Neural cell (in vitro differentiated cells): ENCODE measurements around the gene CDC40. TPM values are rescaled to one million over a fixed set of nuclear protein-coding genes. Genes with fewer than 3 reads are reported as not detected.

Experiments
- H2AFZ ChIP-seq: fragments of 200-600, 300-800 bp; sonication (generic), shearing (Covaris generic); 2 replicates; pipeline ENCODE4 v1.6.0; 2014; ENCODE audit warnings: low read depth, mild to moderate bottlenecking, antibody characterized with exemption, low read length, moderate library complexity
- H3F3A ChIP-seq: fragments of 200-600 bp; shearing (Covaris generic); 2 replicates; pipeline ENCODE4 v1.6.1; 2016; ENCODE audit warnings: mild to moderate bottlenecking, moderate library complexity, mixed read lengths, antibody characterized with exemption, low read length; ENCODE audit not compliant: insufficient read depth, poor library complexity, severe bottlenecking
- H3K27ac ChIP-seq: fragments of 200-600, 300-800 bp; sonication (generic), shearing (Covaris generic); 2 replicates; pipeline ENCODE4 v1.5.1; 2014; ENCODE audit warnings: mild to moderate bottlenecking, low read length, moderate library complexity
- H3K27me3 ChIP-seq: fragments of 300-800, 200-600 bp; sonication (generic), shearing (Covaris generic); 2 replicates; pipeline ENCODE4 v1.6.0; 2014; ENCODE audit warnings: mild to moderate bottlenecking, low read depth, low read length, moderate library complexity; ENCODE audit not compliant: insufficient read depth
- H3K36me3 ChIP-seq: fragments of 300-800, 200-600 bp; sonication (generic), shearing (Covaris generic); 2 replicates; pipeline ENCODE4 v1.5.1; 2014; ENCODE audit warnings: mild to moderate bottlenecking, antibody characterized with exemption, low read length, moderate library complexity; ENCODE audit not compliant: insufficient read depth
- H3K4me2 ChIP-seq: fragments of 300-800, 200-600 bp; sonication (generic), shearing (Covaris generic); 2 replicates; pipeline ENCODE4 v1.6.0; 2014; ENCODE audit warnings: mild to moderate bottlenecking, low read length
- H3K4me3 ChIP-seq: fragments of 300-800, 200-600 bp; sonication (generic), shearing (Covaris generic); 2 replicates; pipeline ENCODE4 v1.5.1; 2014; ENCODE audit warnings: mild to moderate bottlenecking, low read length, moderate library complexity
- H3K79me2 ChIP-seq: fragments of 200-600 bp; shearing (Covaris generic); replicated peaks from 2 replicates; pipeline ENCODE4 v1.6.0; 2014; ENCODE audit warnings: mild to moderate bottlenecking, low read length, moderate library complexity; ENCODE audit not compliant: insufficient read depth
- H3K9ac ChIP-seq: fragments of 300-800, 200-600 bp; sonication (generic), shearing (Covaris generic); 2 replicates; pipeline ENCODE4 v1.6.1; 2016; ENCODE audit warnings: mild to moderate bottlenecking, low read length, mixed read lengths
- H3K9me2 ChIP-seq: fragments of 200-600 bp; shearing (Covaris generic); 2 replicates; pipeline ENCODE4 v1.6.1; 2016; ENCODE audit warnings: mild to moderate bottlenecking, low read length, mixed read lengths; ENCODE audit not compliant: insufficient read depth
- H3K9me3 ChIP-seq: fragments of 200-600, 300-800 bp; sonication (generic), shearing (Covaris generic); 2 replicates; pipeline ENCODE4 v1.6.1; 2016; ENCODE audit warnings: mild to moderate bottlenecking, mixed run types, low read length, moderate library complexity, mixed read lengths
- H4K20me1 ChIP-seq: fragments of 200-600 bp; shearing (Covaris generic); 2 replicates; pipeline ENCODE4 v1.6.1; 2016; ENCODE audit warnings: mild to moderate bottlenecking, mixed run types; ENCODE audit not compliant: insufficient read depth
- EP300 ChIP-seq: fragments of 450-650 bp; conservative IDR thresholded peaks from 2 replicates; pipeline ENCODE4 v1.6.1; 2014; ENCODE audit warnings: antibody characterized with exemption, mild to moderate bottlenecking, moderate library complexity; ENCODE audit not compliant: poor library complexity, severe bottlenecking
- EZH2 ChIP-seq: fragments of 200-600, 300-800 bp; shearing (Covaris generic), sonication (generic); IDR thresholded peaks from 2 replicates; pipeline ENCODE4 v1.6.1; 2014; ENCODE audit warnings: antibody characterized with exemption, low read length, borderline replicate concordance, mild to moderate bottlenecking; ENCODE audit not compliant: insufficient read depth, poor library complexity, severe bottlenecking
- MXI1 ChIP-seq: fragments of 450-650 bp; conservative IDR thresholded peaks from 2 replicates; pipeline ENCODE4 v1.6.1; 2014; ENCODE audit warnings: antibody characterized with exemption, mild to moderate bottlenecking; ENCODE audit not compliant: poor library complexity, severe bottlenecking
- POLR2AphosphoS5 ChIP-seq: IDR thresholded peaks from 2 replicates; pipeline ENCODE4 v1.6.1; 2012
- RAD21 ChIP-seq: fragments of 450-650 bp; conservative IDR thresholded peaks from 2 replicates; pipeline ENCODE4 v1.6.1; 2014; ENCODE audit warnings: antibody characterized with exemption, mild to moderate bottlenecking, moderate library complexity
- REST ChIP-seq: IDR thresholded peaks from 2 replicates; pipeline ENCODE4 v1.6.1; 2012; ENCODE audit warnings: borderline replicate concordance
- SMC3 ChIP-seq: fragments of 450-650 bp; conservative IDR thresholded peaks from 2 replicates; pipeline ENCODE4 v1.6.1; 2014; ENCODE audit warnings: antibody characterized with exemption, mild to moderate bottlenecking, moderate library complexity; ENCODE audit not compliant: poor library complexity
- TAF1 ChIP-seq: IDR thresholded peaks from 2 replicates; pipeline ENCODE4 v1.6.1; 2012; ENCODE audit warnings: low read depth
- polyA plus RNA-seq: library from polyadenylated mRNA; depleted of rRNA; stranded (reverse); fragments of >200 nt; gene quantifications from 2 replicates; pipeline ENCODE4 v1.2.3, GENCODE V29; 2014
- TF ChIP-seq, protein P1 (sequence below): fragments of 450-650 bp; IDR thresholded peaks from 2 replicates; pipeline ENCODE4 v1.5.1; 2014; ENCODE audit warnings: antibody characterized with exemption, mild to moderate bottlenecking, moderate library complexity; ENCODE audit not compliant: poor library complexity, severe bottlenecking

The CDC40 gene
- polyA plus RNA-seq, 1 donor from 2014 or later, result 22.9 TPM

DNA sequence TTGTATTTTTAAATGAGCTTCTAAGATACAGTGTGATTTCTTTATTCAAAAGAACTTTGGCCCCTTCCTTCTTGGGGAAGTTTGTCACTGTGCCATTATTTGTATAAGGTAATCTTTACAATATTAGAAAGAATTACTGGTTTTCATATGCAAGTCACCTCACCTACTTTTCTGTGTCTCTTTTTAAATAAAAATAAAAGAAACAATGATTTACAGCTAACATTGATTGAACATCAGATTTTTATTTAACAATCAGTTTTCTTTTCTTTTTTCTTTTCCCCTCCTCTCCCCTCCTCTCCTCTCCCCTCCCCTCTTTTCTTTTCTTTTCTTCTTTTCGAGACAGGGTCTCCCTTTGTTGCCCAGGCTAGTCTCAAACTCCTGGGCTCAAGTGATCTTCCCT lies 46.0 kb downstream of the CDC40 start:
- Histone ChIP-seq H3K9me3 (no peaks in the 10 kb centered on the region), H3K79me2 (no peaks in the 10 kb centered on the region), H2AFZ (no peak overlapping the region), H3F3A (no peaks in the 10 kb centered on the region), H4K20me1 (no peaks in the 10 kb centered on the region), H3K4me2 (no peak overlapping the region), H3K9me2 (no peaks in the 10 kb centered on the region), H3K36me3 (no peaks in the 10 kb centered on the region), H3K27me3 (no peaks in the 10 kb centered on the region), H3K27ac (no peak overlapping the region), H3K4me3 (no peak overlapping the region), H3K9ac (no peak overlapping the region)
- TF ChIP-seq POLR2AphosphoS5 (no peak), REST (no peak), EZH2 (no peak), SMC3 (no peak), RAD21 (no peak), TAF1 (no peak), EP300 (no peak), MXI1 (no peak)
- TF ChIP-seq, protein P1, sequence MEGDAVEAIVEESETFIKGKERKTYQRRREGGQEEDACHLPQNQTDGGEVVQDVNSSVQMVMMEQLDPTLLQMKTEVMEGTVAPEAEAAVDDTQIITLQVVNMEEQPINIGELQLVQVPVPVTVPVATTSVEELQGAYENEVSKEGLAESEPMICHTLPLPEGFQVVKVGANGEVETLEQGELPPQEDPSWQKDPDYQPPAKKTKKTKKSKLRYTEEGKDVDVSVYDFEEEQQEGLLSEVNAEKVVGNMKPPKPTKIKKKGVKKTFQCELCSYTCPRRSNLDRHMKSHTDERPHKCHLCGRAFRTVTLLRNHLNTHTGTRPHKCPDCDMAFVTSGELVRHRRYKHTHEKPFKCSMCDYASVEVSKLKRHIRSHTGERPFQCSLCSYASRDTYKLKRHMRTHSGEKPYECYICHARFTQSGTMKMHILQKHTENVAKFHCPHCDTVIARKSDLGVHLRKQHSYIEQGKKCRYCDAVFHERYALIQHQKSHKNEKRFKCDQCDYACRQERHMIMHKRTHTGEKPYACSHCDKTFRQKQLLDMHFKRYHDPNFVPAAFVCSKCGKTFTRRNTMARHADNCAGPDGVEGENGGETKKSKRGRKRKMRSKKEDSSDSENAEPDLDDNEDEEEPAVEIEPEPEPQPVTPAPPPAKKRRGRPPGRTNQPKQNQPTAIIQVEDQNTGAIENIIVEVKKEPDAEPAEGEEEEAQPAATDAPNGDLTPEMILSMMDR, result no peak

GRCh38 chr6:110232450-110232849 lies 52.2 kb downstream of the CDC40 start:
- H4K20me1 ChIP-seq, result no peaks in the 10 kb centered on the region
- H3K27me3 ChIP-seq, result no peaks in the 10 kb centered on the region
- no peaks in the 10 kb centered on the region for H3K36me3 ChIP-seq
- H3K4me2 ChIP-seq, result no peak overlapping the region
- no peaks in the 10 kb centered on the region for H3K9me2 ChIP-seq
- TF ChIP-seq MXI1 (no peak), SMC3 (no peak)
- no peak overlapping the region for H3K4me3 ChIP-seq
- H3K27ac ChIP-seq, result no peak overlapping the region
- H2AFZ ChIP-seq, result no peak overlapping the region
- H3K9ac ChIP-seq, result no peak overlapping the region
- H3K79me2 ChIP-seq, result no peaks in the 10 kb centered on the region
- no peaks in the 10 kb centered on the region for H3K9me3 ChIP-seq
- no peaks in the 10 kb centered on the region for H3F3A ChIP-seq

DNA sequence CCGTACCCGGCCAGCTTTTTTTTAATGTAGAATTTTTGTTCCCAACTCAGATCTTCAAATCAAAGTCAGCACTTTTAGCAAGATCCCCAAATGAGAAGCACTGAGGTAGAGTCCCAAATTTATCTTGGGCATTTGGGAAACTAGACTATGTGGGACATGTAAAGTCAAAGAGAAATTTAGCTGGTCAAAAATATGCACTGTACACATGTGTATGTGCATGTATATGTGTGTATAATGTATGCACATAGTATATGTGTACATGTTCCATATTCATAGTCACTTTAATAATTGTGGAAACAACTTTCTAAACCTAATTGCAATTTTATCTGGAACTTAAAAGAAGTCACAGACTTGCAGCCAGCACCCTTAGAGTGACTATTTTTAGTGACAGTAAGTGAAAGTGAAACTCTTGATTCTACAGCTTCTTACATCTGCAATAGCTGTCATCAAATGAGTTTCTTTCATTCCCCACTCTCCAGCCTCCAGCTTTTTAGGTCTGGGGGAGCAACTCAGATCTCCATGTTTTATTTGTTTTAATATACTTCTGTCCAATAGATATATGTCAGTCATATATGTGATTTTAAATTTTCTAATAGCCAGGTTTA lies 53.6 kb downstream of the CDC40 start:
- Histone ChIP-seq H3K9ac (no peak overlapping the region), H4K20me1 (no peaks in the 10 kb centered on the region), H3K4me2 (no peak overlapping the region), H3K4me3 (no peak overlapping the region), H3K36me3 (no peaks in the 10 kb centered on the region), H3F3A (no peaks in the 10 kb centered on the region), H3K27ac (no peak overlapping the region), H2AFZ (no peak overlapping the region), H3K9me2 (no peaks in the 10 kb centered on the region), H3K27me3 (no peaks in the 10 kb centered on the region), H3K9me3 (no peaks in the 10 kb centered on the region), H3K79me2 (no peaks in the 10 kb centered on the region)
- TF ChIP-seq REST (no peak), POLR2AphosphoS5 (no peak), MXI1 (no peak), TAF1 (no peak), RAD21 (no peak), EP300 (no peak), EZH2 (no peak), SMC3 (no peak)
- TF ChIP-seq, protein P1, result no peak
